HEK293T (cell line): ENCODE measurements around the gene SIGLEC1.

Experiments used
- FOXA1 ChIP-seq: fragments of 450-650 bp; IDR thresholded peaks from 2 replicates; pipeline ENCODE4 v1.6.1; 2016; ENCODE audit warnings: mild to moderate bottlenecking
- FOXM1 ChIP-seq: fragments of 450-650 bp; IDR thresholded peaks from 2 replicates; pipeline ENCODE4 v1.6.1; 2017; ENCODE audit warnings: mild to moderate bottlenecking, borderline replicate concordance
- L3MBTL2 ChIP-seq: fragments of 450-650 bp; conservative IDR thresholded peaks from 2 replicates; pipeline ENCODE4 v1.6.1; 2016; ENCODE audit warnings: mild to moderate bottlenecking
- LEF1 ChIP-seq: fragments of 450-650 bp; IDR thresholded peaks from 2 replicates; pipeline ENCODE4 v1.6.1; 2017; ENCODE audit warnings: mild to moderate bottlenecking, borderline replicate concordance
- NFRKB ChIP-seq: fragments of 450-650 bp; IDR thresholded peaks from 2 replicates; pipeline ENCODE4 v1.6.1; 2016; ENCODE audit warnings: mild to moderate bottlenecking, moderate library complexity
- SP1 ChIP-seq: fragments of 450-650 bp; IDR thresholded peaks from 2 replicates; pipeline ENCODE4 v1.6.1; 2017
- SUZ12 ChIP-seq: fragments of 450-650 bp; IDR thresholded peaks from 2 replicates; pipeline ENCODE4 v1.6.1; 2016; ENCODE audit warnings: mild to moderate bottlenecking
- TARDBP ChIP-seq: fragments of 450-650 bp; IDR thresholded peaks from 2 replicates; pipeline ENCODE4 v1.6.1; 2016
- ZNF384 ChIP-seq: fragments of 450-650 bp; IDR thresholded peaks from 2 replicates; pipeline ENCODE4 v1.6.1; 2016
- TF ChIP-seq, protein P1 (sequence below): fragments of 450-650 bp; IDR thresholded peaks from 2 replicates; pipeline ENCODE4 v1.6.1; 2016

DNA sequence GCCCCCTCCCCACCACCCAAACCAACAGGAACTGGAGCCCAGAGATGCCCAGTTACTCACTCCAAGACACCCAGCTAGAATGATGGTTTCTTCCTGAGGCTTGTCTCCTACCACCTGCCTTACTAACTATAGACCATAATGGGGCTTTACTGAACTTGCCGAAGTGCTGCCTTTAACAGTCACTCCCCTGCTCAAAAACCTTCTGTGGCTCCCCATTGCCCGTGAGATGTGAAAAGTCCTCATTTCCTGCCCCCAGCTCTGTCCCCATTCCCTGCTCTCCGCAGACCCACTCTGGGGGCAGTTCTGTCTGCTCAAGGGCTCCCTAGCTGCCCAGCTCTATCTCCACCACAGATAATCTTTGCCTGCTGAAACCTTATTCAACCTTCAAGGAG is 4.9 kb downstream of the SIGLEC1 start:
- TF ChIP-seq SP1 (no peak), FOXM1 (no peak), L3MBTL2 (no peak), SUZ12 (no peak), FOXA1 (no peak), TARDBP (no peak), ZNF384 (no peak), LEF1 (no peak), NFRKB (no peak)
- TF ChIP-seq, protein P1, sequence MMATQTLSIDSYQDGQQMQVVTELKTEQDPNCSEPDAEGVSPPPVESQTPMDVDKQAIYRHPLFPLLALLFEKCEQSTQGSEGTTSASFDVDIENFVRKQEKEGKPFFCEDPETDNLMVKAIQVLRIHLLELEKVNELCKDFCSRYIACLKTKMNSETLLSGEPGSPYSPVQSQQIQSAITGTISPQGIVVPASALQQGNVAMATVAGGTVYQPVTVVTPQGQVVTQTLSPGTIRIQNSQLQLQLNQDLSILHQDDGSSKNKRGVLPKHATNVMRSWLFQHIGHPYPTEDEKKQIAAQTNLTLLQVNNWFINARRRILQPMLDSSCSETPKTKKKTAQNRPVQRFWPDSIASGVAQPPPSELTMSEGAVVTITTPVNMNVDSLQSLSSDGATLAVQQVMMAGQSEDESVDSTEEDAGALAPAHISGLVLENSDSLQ, result no peak
